ENCODE data around the gene CD19.
A peak's percentile ranks its signal among the peaks of the same experiment; 100 is the strongest.

CD19 gene

GRCh38 chr16:28983644-28984043 lies 51.9 kb downstream of the CD19 start:
- DNase-seq: no peak

DNA sequence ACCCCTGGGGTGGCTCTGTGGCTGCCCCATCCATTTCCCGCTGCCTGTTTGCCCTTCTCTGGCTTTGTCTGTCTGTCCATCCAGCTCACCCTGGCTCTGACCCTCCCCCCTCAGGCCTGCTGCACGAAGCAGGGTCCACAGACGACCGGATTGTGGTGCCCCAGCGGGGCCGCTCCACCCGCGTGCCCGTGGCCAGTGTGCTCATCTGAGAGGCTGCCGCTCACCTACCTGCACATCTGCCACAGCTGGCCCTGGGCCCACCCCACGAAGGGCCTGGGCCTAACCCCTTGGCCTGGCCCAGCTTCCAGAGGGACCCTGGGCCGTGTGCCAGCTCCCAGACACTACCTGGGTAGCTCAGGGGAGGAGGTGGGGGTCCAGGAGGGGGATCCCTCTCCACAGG lies 52.3 kb downstream of the CD19 start:
- no peak for DNase-seq

DNA sequence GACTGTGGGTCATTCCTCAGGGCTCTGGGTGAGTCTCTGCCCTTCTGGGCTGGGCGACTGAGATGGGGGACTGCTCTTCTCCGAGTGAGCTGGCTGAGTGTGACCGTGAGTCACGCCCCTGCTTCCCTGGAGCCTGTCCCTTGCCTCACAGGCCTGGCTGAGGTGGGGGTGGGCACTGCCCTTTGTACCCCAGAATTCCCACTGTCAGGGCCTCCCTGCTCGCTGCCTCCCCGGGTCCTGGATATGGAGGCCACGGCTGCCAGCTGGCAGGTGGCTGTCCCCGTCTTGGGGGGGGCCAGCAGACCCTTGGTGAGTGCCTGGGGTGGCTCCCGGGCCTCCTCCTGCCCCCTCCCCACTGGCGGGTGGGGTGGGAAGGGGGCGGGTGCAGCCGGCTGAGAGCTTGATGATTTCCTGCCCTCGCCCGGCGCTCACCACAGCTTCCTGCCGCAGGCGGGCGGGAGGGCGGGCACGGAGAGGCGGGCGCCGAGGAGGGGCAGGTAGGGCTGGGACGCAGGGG lies 52.9 kb downstream of the CD19 start, which contains the start of gene LAT:
Gene LAT, plus strand, starts transcription at position 434 of the 517 bp plus-strand sequence. CDS start 366 bp downstream, outside the sequence.
- peak; percentile 79 for DNase-seq

- DNase-seq: no peak
Measured at GRCh38 chr16:28985211-28986041, 53.7 kb downstream of the CD19 start.

GRCh38 chr16:28986046-28986445 lies 54.3 kb downstream of the CD19 start:
- no peak for DNase-seq

- DNase-seq: no peak
Measured at GRCh38 chr16:28986492-28986891, 54.7 kb downstream of the CD19 start.

- DNase-seq: no peak
Measured at GRCh38 chr16:28987170-28987853, 55.5 kb downstream of the CD19 start.
